GM18526 (cell line): Measurements from ENCODE around the gene ZNF670.
A peak's percentile ranks its signal among the peaks of the same experiment; 100 is the strongest.

Source experiments
- POLR2A ChIP-seq: IDR thresholded peaks from 3 replicates; pipeline ENCODE4 v1.6.1; 2011; ENCODE audit not compliant: insufficient read length; ENCODE audit errors: extremely low read depth

Gene ZNF670

GRCh38 chr1:247104965-247105364 lies 26.4 kb upstream of the ZNF670 start:
- TF ChIP-seq POLR2A: no peak

- TF ChIP-seq POLR2A: peak; percentile 86
Measured at GRCh38 chr1:247103859-247104591, 25.4 kb upstream of the ZNF670 start, which contains the start of gene ZNF669. Gene ZNF669, minus strand, starts transcription at chr1:247104356. Its CDS starts 157 bp downstream, at chr1:247104199.

- no peak for TF ChIP-seq POLR2A
Measured at GRCh38 chr1:247102381-247102780, 23.8 kb upstream of the ZNF670 start.

GRCh38 chr1:247100676-247101279 lies 22.2 kb upstream of the ZNF670 start:
- no peak for TF ChIP-seq POLR2A

GRCh38 chr1:247096958-247097357 lies 18.3 kb upstream of the ZNF670 start:
- no peak for TF ChIP-seq POLR2A

- no peak for TF ChIP-seq POLR2A
Measured at GRCh38 chr1:247096544-247096943, 17.9 kb upstream of the ZNF670 start.

- no peak for TF ChIP-seq POLR2A
Measured at GRCh38 chr1:247096112-247096511, 17.5 kb upstream of the ZNF670 start.

GRCh38 chr1:247090455-247090854 lies 11.8 kb upstream of the ZNF670 start:
- TF ChIP-seq POLR2A: no peak

- no peak for TF ChIP-seq POLR2A
Measured at GRCh38 chr1:247089616-247090375, 11.2 kb upstream of the ZNF670 start.

GRCh38 chr1:247088967-247089366 lies 10.4 kb upstream of the ZNF670 start:
- no peak for TF ChIP-seq POLR2A

- no peak for TF ChIP-seq POLR2A
Measured at GRCh38 chr1:247087256-247087655, 8.6 kb upstream of the ZNF670 start.

GRCh38 chr1:247085310-247085709 lies 6.7 kb upstream of the ZNF670 start:
- no peak for TF ChIP-seq POLR2A

- TF ChIP-seq POLR2A: no peak
Measured at GRCh38 chr1:247084771-247085170, 6.2 kb upstream of the ZNF670 start.

GRCh38 chr1:247079141-247079874 lies 697 bp upstream of the ZNF670 start:
- no peak for TF ChIP-seq POLR2A

- TF ChIP-seq POLR2A: no peak
Measured at GRCh38 chr1:247077876-247078257, 744 bp downstream of the ZNF670 start.

- TF ChIP-seq POLR2A: no peak
Measured at GRCh38 chr1:247077213-247077612, 1.4 kb downstream of the ZNF670 start.

- TF ChIP-seq POLR2A: no peak
Measured at GRCh38 chr1:247070645-247071044, 8.0 kb downstream of the ZNF670 start.
